A673 (cell line): ENCODE results near the gene LCN1.

ENCODE experiments used
- EZH2 ChIP-seq: fragments of 200-600 bp; sonication (generic); IDR thresholded peaks from 2 replicates; pipeline ENCODE4 v1.6.1; 2017; ENCODE audit warnings: borderline replicate concordance, low read depth, mild to moderate bottlenecking, mixed read lengths, antibody characterized with exemption, low read length; ENCODE audit not compliant: poor library complexity, severe bottlenecking
- TF ChIP-seq, protein P1 (sequence below): fragments of 300-800, 200-600 bp; sonication (generic); conservative IDR thresholded peaks from 2 replicates; pipeline ENCODE4 v1.5.1; 2017; ENCODE audit warnings: low read depth, mild to moderate bottlenecking, antibody characterized with exemption, low read length, moderate library complexity, mixed read lengths

DNA sequence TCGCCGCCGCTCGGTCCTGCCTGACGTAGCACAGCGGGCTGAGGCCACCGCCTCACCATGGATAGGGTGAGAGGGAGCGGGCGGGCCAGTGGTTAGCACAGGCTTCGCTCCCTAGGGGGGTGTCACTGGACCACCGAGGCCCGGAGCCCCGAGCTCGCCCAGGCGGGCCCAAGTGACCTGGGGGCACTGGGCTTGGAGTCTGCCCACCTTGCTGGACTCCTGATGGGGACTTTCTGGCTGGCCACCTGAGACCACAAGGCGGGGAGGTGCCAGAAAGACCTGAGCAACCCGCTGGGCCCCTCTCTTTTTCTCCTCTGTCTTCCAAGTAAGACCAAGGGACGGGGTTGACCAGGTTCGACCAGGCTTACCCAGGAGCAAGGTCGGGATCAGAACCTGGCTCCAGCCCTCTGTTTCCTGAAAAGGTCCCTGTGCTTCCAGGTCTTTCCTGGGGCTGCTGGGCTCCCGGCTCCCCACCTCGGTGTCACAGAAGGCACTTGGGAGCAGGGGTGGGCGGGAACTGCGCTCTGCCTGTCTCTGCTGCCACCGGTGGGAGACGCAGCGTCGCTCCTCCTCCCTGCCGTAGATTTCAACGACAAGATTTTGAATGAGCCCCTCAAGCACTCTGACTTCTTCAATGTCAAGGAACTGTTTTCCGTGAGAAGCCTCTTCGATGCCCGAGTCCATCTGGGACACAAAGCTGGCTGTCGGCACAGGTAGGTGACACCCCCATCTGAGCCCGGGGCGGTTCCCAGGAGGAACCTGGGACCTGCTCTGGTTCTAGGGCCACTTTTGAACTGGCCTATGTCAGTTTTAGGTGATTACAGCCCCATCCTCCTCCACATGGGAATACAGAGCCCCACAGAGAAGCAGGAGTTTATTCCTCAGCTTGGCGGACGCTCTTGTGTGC is 19.7 kb upstream of the LCN1 start:
- TF ChIP-seq EZH2 = no peak
- TF ChIP-seq, protein P1, sequence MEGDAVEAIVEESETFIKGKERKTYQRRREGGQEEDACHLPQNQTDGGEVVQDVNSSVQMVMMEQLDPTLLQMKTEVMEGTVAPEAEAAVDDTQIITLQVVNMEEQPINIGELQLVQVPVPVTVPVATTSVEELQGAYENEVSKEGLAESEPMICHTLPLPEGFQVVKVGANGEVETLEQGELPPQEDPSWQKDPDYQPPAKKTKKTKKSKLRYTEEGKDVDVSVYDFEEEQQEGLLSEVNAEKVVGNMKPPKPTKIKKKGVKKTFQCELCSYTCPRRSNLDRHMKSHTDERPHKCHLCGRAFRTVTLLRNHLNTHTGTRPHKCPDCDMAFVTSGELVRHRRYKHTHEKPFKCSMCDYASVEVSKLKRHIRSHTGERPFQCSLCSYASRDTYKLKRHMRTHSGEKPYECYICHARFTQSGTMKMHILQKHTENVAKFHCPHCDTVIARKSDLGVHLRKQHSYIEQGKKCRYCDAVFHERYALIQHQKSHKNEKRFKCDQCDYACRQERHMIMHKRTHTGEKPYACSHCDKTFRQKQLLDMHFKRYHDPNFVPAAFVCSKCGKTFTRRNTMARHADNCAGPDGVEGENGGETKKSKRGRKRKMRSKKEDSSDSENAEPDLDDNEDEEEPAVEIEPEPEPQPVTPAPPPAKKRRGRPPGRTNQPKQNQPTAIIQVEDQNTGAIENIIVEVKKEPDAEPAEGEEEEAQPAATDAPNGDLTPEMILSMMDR = no peak
